ENCODE data around the gene SCN1B. TPM values are rescaled to one million over a fixed set of nuclear protein-coding genes. Genes with fewer than 3 reads are reported as not detected.
A peak's percentile ranks its signal among the peaks of the same experiment; 100 is the strongest.

SCN1B gene
- total RNA-seq, 1 donor = 4.7 TPM

DNA sequence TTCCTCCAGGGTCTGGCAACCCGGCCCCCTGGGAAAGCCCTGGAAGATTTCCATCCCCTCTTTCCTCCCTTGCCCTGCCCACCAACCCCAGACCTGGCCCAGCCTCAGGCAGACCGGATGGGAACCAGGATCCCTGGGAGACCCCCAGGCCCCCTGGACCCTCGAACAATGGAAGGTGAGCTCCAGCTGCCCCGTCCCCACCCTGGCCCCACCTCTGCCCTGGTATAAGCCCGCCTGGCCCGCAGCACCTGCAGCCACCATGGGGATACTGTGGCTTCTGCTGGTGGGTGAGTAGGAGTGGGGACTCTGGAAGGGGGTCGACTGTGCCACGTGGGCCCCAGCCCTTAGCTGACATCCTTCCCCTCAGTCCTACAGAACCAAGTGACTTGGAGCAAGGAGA, 43.7 kb downstream of the SCN1B start:
- Histone ChIP-seq H4K20me1 (ENCODE audit: insufficient read depth, low read length) (no peaks in the 10 kb centered on the region), H3K9me3 (ENCODE audit: low read depth, low read length) (peaks cover 3% of the 10 kb centered on the region), H3K4me1 (ENCODE audit: insufficient read depth, low read length) (no peaks in the 10 kb centered on the region), H3K79me2 (ENCODE audit: insufficient read depth, low read length) (no peaks in the 10 kb centered on the region), H3K27me3 (ENCODE audit: insufficient read depth, low read length) (no peaks in the 10 kb centered on the region), H3K4me3 (ENCODE audit: insufficient read depth, low read length) (no peak overlapping the region), H2AFZ (ENCODE audit: low read length) (no peak overlapping the region), H3K36me3 (ENCODE audit: insufficient read depth, low read length) (no peaks in the 10 kb centered on the region), H3K4me2 (ENCODE audit: insufficient read depth, low read length) (no peak overlapping the region), H3K27ac (ENCODE audit: low read depth, low read length) (no peak overlapping the region)
- no peak for DNase-seq (ENCODE audit: insufficient read length, low spot score, missing footprints)
- TF ChIP-seq, protein P1, sequence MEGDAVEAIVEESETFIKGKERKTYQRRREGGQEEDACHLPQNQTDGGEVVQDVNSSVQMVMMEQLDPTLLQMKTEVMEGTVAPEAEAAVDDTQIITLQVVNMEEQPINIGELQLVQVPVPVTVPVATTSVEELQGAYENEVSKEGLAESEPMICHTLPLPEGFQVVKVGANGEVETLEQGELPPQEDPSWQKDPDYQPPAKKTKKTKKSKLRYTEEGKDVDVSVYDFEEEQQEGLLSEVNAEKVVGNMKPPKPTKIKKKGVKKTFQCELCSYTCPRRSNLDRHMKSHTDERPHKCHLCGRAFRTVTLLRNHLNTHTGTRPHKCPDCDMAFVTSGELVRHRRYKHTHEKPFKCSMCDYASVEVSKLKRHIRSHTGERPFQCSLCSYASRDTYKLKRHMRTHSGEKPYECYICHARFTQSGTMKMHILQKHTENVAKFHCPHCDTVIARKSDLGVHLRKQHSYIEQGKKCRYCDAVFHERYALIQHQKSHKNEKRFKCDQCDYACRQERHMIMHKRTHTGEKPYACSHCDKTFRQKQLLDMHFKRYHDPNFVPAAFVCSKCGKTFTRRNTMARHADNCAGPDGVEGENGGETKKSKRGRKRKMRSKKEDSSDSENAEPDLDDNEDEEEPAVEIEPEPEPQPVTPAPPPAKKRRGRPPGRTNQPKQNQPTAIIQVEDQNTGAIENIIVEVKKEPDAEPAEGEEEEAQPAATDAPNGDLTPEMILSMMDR (IDR thresholded peaks at IDR 0.05; ENCODE audit: extremely low read depth, low read depth, low read length) = no peak

DNA sequence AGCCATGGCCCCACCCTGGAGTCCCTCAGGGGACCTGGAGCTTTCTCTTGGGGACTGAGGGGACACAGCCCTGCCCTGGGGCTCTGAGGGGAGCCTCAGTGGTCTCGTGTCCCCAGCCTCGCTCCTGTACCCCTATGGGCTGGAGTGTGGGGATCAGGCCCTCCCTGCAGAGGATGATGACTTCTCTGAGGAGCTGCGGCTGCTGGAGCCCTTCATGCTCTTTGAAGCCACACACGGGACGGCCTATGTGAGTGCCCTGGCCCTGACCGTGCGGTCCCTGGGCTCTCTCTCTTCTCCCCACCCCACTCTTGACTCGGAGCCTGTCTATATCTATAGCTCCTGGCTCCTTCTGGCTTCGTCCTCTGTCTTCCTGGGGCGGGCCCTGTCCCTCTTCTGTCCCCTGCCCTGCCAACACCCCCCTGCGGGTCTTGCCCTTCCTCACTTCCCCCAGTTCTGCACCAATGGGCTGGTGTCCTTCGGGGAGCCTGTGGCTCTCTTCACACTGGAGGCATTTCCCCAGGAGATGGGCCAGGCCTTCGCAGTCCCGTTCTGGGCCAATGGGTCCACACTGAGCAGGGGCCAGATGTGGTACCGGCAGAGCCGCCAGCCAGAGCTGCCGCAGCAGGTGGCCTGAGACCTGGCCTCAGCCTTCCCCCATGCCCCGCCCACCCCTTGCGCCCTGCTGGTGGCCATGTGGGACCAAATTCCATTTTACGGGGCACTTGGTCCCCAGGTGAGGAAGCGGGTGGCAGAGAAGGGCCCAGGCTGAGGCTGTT, 44.3 kb downstream of the SCN1B start:
- H3K4me3 ChIP-seq (ENCODE audit: insufficient read depth, low read length) = no peak overlapping the region
- no peak overlapping the region for H3K4me2 ChIP-seq (ENCODE audit: insufficient read depth, low read length)
- H3K9me3 ChIP-seq (ENCODE audit: low read depth, low read length) = peaks cover 3% of the 10 kb centered on the region
- H3K27me3 ChIP-seq (ENCODE audit: insufficient read depth, low read length) = no peaks in the 10 kb centered on the region
- H3K27ac ChIP-seq (ENCODE audit: low read depth, low read length) = no peak overlapping the region
- H3K36me3 ChIP-seq (ENCODE audit: insufficient read depth, low read length) = no peaks in the 10 kb centered on the region
- H3K4me1 ChIP-seq (ENCODE audit: insufficient read depth, low read length) = no peaks in the 10 kb centered on the region
- DNase-seq (ENCODE audit: insufficient read length, low spot score, missing footprints) = peak; percentile 65
- H4K20me1 ChIP-seq (ENCODE audit: insufficient read depth, low read length) = no peaks in the 10 kb centered on the region
- no peak overlapping the region for H2AFZ ChIP-seq (ENCODE audit: low read length)
- H3K79me2 ChIP-seq (ENCODE audit: insufficient read depth, low read length) = no peaks in the 10 kb centered on the region
- TF ChIP-seq, protein P1 (IDR thresholded peaks at IDR 0.05; ENCODE audit: extremely low read depth, low read depth, low read length) = no peak

DNA sequence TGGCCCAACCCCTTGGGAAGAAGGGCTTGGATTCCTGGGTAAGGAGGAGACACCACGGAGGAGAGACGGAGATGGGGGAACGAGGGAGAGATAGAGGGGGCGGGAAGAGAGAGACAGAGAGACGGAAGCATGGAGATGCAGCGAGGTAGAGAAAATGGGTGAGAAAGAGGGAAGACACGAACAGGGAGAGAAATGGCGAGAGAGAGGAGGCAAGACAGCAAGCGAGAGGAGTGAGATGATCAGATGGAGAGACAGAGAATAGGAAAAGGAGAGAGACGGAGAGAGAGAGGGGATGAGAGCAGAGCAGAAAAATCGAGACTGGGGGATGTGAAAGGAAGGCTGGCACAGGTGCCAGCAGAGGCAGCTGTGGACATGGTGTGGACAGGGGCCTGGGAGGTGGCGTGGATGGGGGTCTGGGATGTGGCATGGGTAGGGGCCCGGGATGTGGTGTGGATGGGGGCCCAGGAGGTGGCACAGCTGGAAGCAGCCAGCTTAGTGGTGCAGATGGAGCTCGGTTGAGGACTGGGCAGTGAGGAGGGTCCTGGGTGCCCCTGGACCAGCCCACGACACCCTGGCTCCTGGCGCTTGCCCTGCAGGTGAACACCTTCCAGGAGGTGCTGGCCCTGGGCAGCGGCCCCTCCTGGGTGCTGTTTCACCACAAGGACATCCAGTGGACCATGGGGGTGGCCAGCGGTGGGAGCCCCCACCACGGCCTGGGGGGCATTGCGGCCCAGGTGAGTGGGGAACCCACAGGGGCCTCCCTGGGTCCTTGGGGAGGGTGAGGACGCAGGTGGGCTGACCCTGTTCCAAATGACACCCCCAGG, 45.1 kb downstream of the SCN1B start:
- TF ChIP-seq, protein P1 (IDR thresholded peaks at IDR 0.05; ENCODE audit: extremely low read depth, low read depth, low read length) = no peak
- Histone ChIP-seq H3K4me3 (ENCODE audit: insufficient read depth, low read length) (no peak overlapping the region), H2AFZ (ENCODE audit: low read length) (no peak overlapping the region), H3K27ac (ENCODE audit: low read depth, low read length) (no peak overlapping the region), H3K79me2 (ENCODE audit: insufficient read depth, low read length) (no peaks in the 10 kb centered on the region), H3K9me3 (ENCODE audit: low read depth, low read length) (peaks cover 2% of the 10 kb centered on the region), H3K27me3 (ENCODE audit: insufficient read depth, low read length) (no peaks in the 10 kb centered on the region), H3K4me1 (ENCODE audit: insufficient read depth, low read length) (no peaks in the 10 kb centered on the region), H3K4me2 (ENCODE audit: insufficient read depth, low read length) (no peak overlapping the region), H3K36me3 (ENCODE audit: insufficient read depth, low read length) (no peaks in the 10 kb centered on the region), H4K20me1 (ENCODE audit: insufficient read depth, low read length) (no peaks in the 10 kb centered on the region)
- peak; percentile 62 for DNase-seq (ENCODE audit: insufficient read length, low spot score, missing footprints)

DNA sequence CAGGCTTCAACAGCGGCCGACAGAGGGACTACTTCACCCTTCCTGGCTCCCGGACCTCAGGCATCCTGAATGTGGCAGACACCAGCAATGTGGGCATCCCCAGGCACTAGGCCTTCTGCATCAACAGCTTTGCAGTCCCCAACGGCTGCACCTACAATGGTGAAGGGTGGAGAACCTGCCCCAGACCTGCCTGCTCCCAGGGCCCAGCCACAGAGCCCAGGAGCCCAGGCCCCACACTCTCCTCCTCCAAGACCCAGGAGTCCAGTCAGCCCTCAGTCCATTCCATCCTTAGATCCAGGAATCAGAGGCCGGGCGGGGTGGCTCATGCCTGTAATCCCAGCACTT, 45.7 kb downstream of the SCN1B start:
- H3K79me2 ChIP-seq (ENCODE audit: insufficient read depth, low read length) = no peaks in the 10 kb centered on the region

More for the DNA sequence above, 45.7 kb downstream of the SCN1B start:
- Histone ChIP-seq H3K4me2 (ENCODE audit: insufficient read depth, low read length) (no peak overlapping the region), H3K27me3 (ENCODE audit: insufficient read depth, low read length) (no peaks in the 10 kb centered on the region), H3K27ac (ENCODE audit: low read depth, low read length) (no peak overlapping the region), H3K36me3 (ENCODE audit: insufficient read depth, low read length) (no peaks in the 10 kb centered on the region), H3K4me3 (ENCODE audit: insufficient read depth, low read length) (no peak overlapping the region), H3K4me1 (ENCODE audit: insufficient read depth, low read length) (no peaks in the 10 kb centered on the region), H3K9me3 (ENCODE audit: low read depth, low read length) (no peaks in the 10 kb centered on the region), H2AFZ (ENCODE audit: low read length) (no peak overlapping the region), H4K20me1 (ENCODE audit: insufficient read depth, low read length) (no peaks in the 10 kb centered on the region)
- TF ChIP-seq, protein P1 (IDR thresholded peaks at IDR 0.05; ENCODE audit: extremely low read depth, low read depth, low read length) = no peak
- DNase-seq (ENCODE audit: insufficient read length, low spot score, missing footprints) = peak; percentile 62

Data from osteoblast (primary cell).